Activated CD8-positive, alpha-beta memory T cell treated with anti-CD3 and anti-CD28 coated beads, Interleukin-2, amount 10 ng/mL, durations not matched to agents 7 days and 5 days (primary cell): ENCODE measurements around the gene ERC2. TPM values are rescaled to one million over a fixed set of nuclear protein-coding genes. Genes with fewer than 3 reads are reported as not detected.

Experiments used
- ATAC-seq: fragments of 150-1000 bp; cut with Tn5 transposase; one replicate; pipeline ENCODE4 v1.10.0; 2021; ENCODE audit warnings: moderate library complexity
- CTCF ChIA-PET: fragments of 350-600 bp; sonication (Branson Sonifier 250); formaldehyde crosslinking; loops from one replicate; lab custom pipeline; 2021; ENCODE audit warnings: antibody characterized with exemption; lab: Charles Lee
- DNase-seq: peaks from one replicate; pipeline ENCODE4 v3.0.0-alpha.2; 2020
- H3K27ac Mint-ChIP-seq: one replicate; pipeline ENCODE4 v1.8.0; 2021; ENCODE audit warnings: mild to moderate bottlenecking, mixed read lengths
- H3K27me3 Mint-ChIP-seq: one replicate; pipeline ENCODE4 v1.8.0; 2021; ENCODE audit warnings: mixed read lengths
- H3K36me3 Mint-ChIP-seq: one replicate; pipeline ENCODE4 v1.8.0; 2021; ENCODE audit warnings: mild to moderate bottlenecking, mixed read lengths
- H3K4me1 Mint-ChIP-seq: one replicate; pipeline ENCODE4 v1.8.0; 2021; ENCODE audit warnings: mixed read lengths
- H3K4me3 Mint-ChIP-seq: one replicate; pipeline ENCODE4 v1.8.0; 2021; ENCODE audit warnings: mild to moderate bottlenecking, moderate library complexity, mixed read lengths
- H3K9me3 Mint-ChIP-seq: one replicate; pipeline ENCODE4 v1.8.0; 2022; ENCODE audit warnings: low read depth, mixed read lengths
- total RNA-seq, 2 experiments: library from RNA; stranded (reverse); gene quantifications; one replicate each; pipeline ENCODE4 v1.2.3, GENCODE V29; 2021

Gene ERC2
- total RNA-seq, 2 experiments from 2014 or later, result not detected

GRCh38 chr3:55893045-55893664 lies 575.1 kb downstream of the ERC2 start:
- no peak overlapping the region for H3K27ac Mint-ChIP-seq
- no peak for DNase-seq
- H3K4me1 Mint-ChIP-seq, result no peaks in the 10 kb centered on the region
- H3K36me3 Mint-ChIP-seq, result no peaks in the 10 kb centered on the region
- H3K27me3 Mint-ChIP-seq, result no peaks in the 10 kb centered on the region
- no peaks in the 10 kb centered on the region for H3K9me3 Mint-ChIP-seq
- no peak overlapping the region for H3K4me3 Mint-ChIP-seq
- ATAC-seq, result no peak
- CTCF ChIA-PET, result no interaction called here

- no peak for DNase-seq
- Mint-ChIP-seq H3K4me1 (no peaks in the 10 kb centered on the region), H3K4me3 (no peak overlapping the region), H3K27ac (no peak overlapping the region), H3K27me3 (no peaks in the 10 kb centered on the region), H3K36me3 (no peaks in the 10 kb centered on the region), H3K9me3 (no peaks in the 10 kb centered on the region)
- ATAC-seq, result no peak
- CTCF ChIA-PET, result no interaction called here
These were observed 577.2 kb downstream of the ERC2 start for GRCh38 chr3:55891106-55891505.

- ATAC-seq (no peak), DNase-seq (no peak)
- H3K27ac Mint-ChIP-seq, result no peak overlapping the region
- H3K9me3 Mint-ChIP-seq, result no peaks in the 10 kb centered on the region
- CTCF ChIA-PET, result no interaction called here
- no peak overlapping the region for H3K4me3 Mint-ChIP-seq
- no peaks in the 10 kb centered on the region for H3K4me1 Mint-ChIP-seq
- no peaks in the 10 kb centered on the region for H3K27me3 Mint-ChIP-seq
- H3K36me3 Mint-ChIP-seq, result no peaks in the 10 kb centered on the region
These were observed 579.9 kb downstream of the ERC2 start for GRCh38 chr3:55888282-55888885.

GRCh38 chr3:55885721-55886120 lies 582.5 kb downstream of the ERC2 start:
- Mint-ChIP-seq H3K4me1 (no peaks in the 10 kb centered on the region), H3K9me3 (no peaks in the 10 kb centered on the region)

GRCh38 chr3:55884491-55885285 lies 583.6 kb downstream of the ERC2 start:
- Mint-ChIP-seq H3K4me1 (no peaks in the 10 kb centered on the region), H3K36me3 (no peaks in the 10 kb centered on the region), H3K27me3 (no peaks in the 10 kb centered on the region), H3K9me3 (no peaks in the 10 kb centered on the region), H3K27ac (no peak overlapping the region), H3K4me3 (no peak overlapping the region)
- no peak for DNase-seq
- no peak for ATAC-seq
- CTCF ChIA-PET, result no interaction called here

More at GRCh38 chr3:55885721-55886120, 582.5 kb downstream of the ERC2 start:
- no peaks in the 10 kb centered on the region for H3K27me3 Mint-ChIP-seq
- ATAC-seq, result no peak
- H3K27ac Mint-ChIP-seq, result no peak overlapping the region
- CTCF ChIA-PET, result no interaction called here
- no peaks in the 10 kb centered on the region for H3K36me3 Mint-ChIP-seq
- no peak overlapping the region for H3K4me3 Mint-ChIP-seq
- DNase-seq, result no peak

GRCh38 chr3:55884066-55884465 lies 584.2 kb downstream of the ERC2 start:
- Mint-ChIP-seq H3K9me3 (no peaks in the 10 kb centered on the region), H3K27ac (no peak overlapping the region), H3K27me3 (no peaks in the 10 kb centered on the region), H3K36me3 (no peaks in the 10 kb centered on the region), H3K4me1 (no peaks in the 10 kb centered on the region), H3K4me3 (no peak overlapping the region)
- CTCF ChIA-PET, result no interaction called here
- DNase-seq, result no peak
- no peak for ATAC-seq

GRCh38 chr3:55882006-55882405 lies 586.3 kb downstream of the ERC2 start:
- no peak overlapping the region for H3K4me3 Mint-ChIP-seq
- no peak overlapping the region for H3K27ac Mint-ChIP-seq
- no peaks in the 10 kb centered on the region for H3K4me1 Mint-ChIP-seq
- CTCF ChIA-PET, result no interaction called here
- H3K9me3 Mint-ChIP-seq, result no peaks in the 10 kb centered on the region
- DNase-seq, result no peak
- H3K36me3 Mint-ChIP-seq, result no peaks in the 10 kb centered on the region
- ATAC-seq, result no peak
- H3K27me3 Mint-ChIP-seq, result no peaks in the 10 kb centered on the region

- H3K27ac Mint-ChIP-seq, result no peak overlapping the region
- no peaks in the 10 kb centered on the region for H3K4me1 Mint-ChIP-seq
- CTCF ChIA-PET, result no interaction called here
- H3K36me3 Mint-ChIP-seq, result no peaks in the 10 kb centered on the region
- ATAC-seq (no peak), DNase-seq (no peak)
- H3K4me3 Mint-ChIP-seq, result no peak overlapping the region
- no peaks in the 10 kb centered on the region for H3K27me3 Mint-ChIP-seq
- H3K9me3 Mint-ChIP-seq, result no peaks in the 10 kb centered on the region
These were observed 587.9 kb downstream of the ERC2 start for GRCh38 chr3:55880357-55880756.

- H3K27ac Mint-ChIP-seq, result no peak overlapping the region
- CTCF ChIA-PET, result no interaction called here
- H3K4me3 Mint-ChIP-seq, result no peak overlapping the region
- no peaks in the 10 kb centered on the region for H3K27me3 Mint-ChIP-seq
- H3K36me3 Mint-ChIP-seq, result no peaks in the 10 kb centered on the region
- H3K9me3 Mint-ChIP-seq, result no peaks in the 10 kb centered on the region
- DNase-seq (no peak), ATAC-seq (no peak)
- no peaks in the 10 kb centered on the region for H3K4me1 Mint-ChIP-seq
These were observed 588.4 kb downstream of the ERC2 start for GRCh38 chr3:55879901-55880331.

- Mint-ChIP-seq H3K27me3 (no peaks in the 10 kb centered on the region), H3K9me3 (no peaks in the 10 kb centered on the region), H3K4me1 (no peaks in the 10 kb centered on the region), H3K36me3 (no peaks in the 10 kb centered on the region), H3K27ac (no peak overlapping the region), H3K4me3 (no peak overlapping the region)
- ATAC-seq (no peak), DNase-seq (no peak)
- CTCF ChIA-PET, result no interaction called here
These were observed 590.6 kb downstream of the ERC2 start for GRCh38 chr3:55877703-55878102.

- CTCF ChIA-PET, result no interaction called here
- Mint-ChIP-seq H3K27ac (no peak overlapping the region), H3K27me3 (no peaks in the 10 kb centered on the region), H3K9me3 (no peaks in the 10 kb centered on the region), H3K4me1 (no peaks in the 10 kb centered on the region), H3K36me3 (no peaks in the 10 kb centered on the region), H3K4me3 (no peak overlapping the region)
- ATAC-seq, result no peak
- no peak for DNase-seq
These were observed 591.7 kb downstream of the ERC2 start for GRCh38 chr3:55876560-55876959.

- Mint-ChIP-seq H3K36me3 (no peaks in the 10 kb centered on the region), H3K4me3 (no peak overlapping the region), H3K4me1 (no peaks in the 10 kb centered on the region), H3K9me3 (no peaks in the 10 kb centered on the region), H3K27me3 (no peaks in the 10 kb centered on the region), H3K27ac (no peak overlapping the region)
- DNase-seq (no peak), ATAC-seq (no peak)
- CTCF ChIA-PET, result no interaction called here
These were observed 593.2 kb downstream of the ERC2 start for GRCh38 chr3:55875113-55875512.

- no peaks in the 10 kb centered on the region for H3K27me3 Mint-ChIP-seq
- CTCF ChIA-PET, result no interaction called here
- ATAC-seq, result no peak
- no peaks in the 10 kb centered on the region for H3K9me3 Mint-ChIP-seq
- H3K27ac Mint-ChIP-seq, result no peak overlapping the region
- H3K4me1 Mint-ChIP-seq, result no peaks in the 10 kb centered on the region
- no peaks in the 10 kb centered on the region for H3K36me3 Mint-ChIP-seq
- DNase-seq, result no peak
- no peak overlapping the region for H3K4me3 Mint-ChIP-seq
These were observed 594.6 kb downstream of the ERC2 start for GRCh38 chr3:55873523-55874254.
